H1 (cell line): ENCODE data around the gene GFRAL. TPM values are rescaled to one million over a fixed set of nuclear protein-coding genes. Genes with fewer than 3 reads are reported as not detected.

ENCODE experiments used
- RNF2 ChIP-seq: fragments of 200-900, 300-1000 bp; sonication (generic); IDR thresholded peaks from 2 replicates; pipeline ENCODE4 v1.7.1; 2016; ENCODE audit warnings: borderline replicate concordance, low read depth, mild to moderate bottlenecking, antibody characterized with exemption, low read length; ENCODE audit not compliant: poor library complexity, severe bottlenecking; ENCODE audit errors: missing control alignments
- polyA plus RNA-seq, 7 experiments: library from polyadenylated mRNA; depleted of rRNA in 3 of 7; stranded (reverse) in 5 of 7; unstranded in 2 of 7; fragments of >200 nt in 5 of 7; fragments of 200-250 nt in 2 of 7; gene quantifications; 1 replicate in 5 of 7; 2 replicates in 1 of 7; 4 replicates in 1 of 7; pipeline versions ENCODE4 v1.2.1 to v1.2.3, GENCODE V29; 2011 to 2013; ENCODE audit warnings: missing spikeins in 2 of 7, mixed read lengths in 2 of 7
- total RNA-seq: library from RNA; stranded (reverse); fragmentation: NEBNext Ultra II Directional; extraction: Animal tissue kit (Norgen Biotek cat#: 25700); gene quantifications from 2 replicates; pipeline ENCODE4 v1.2.1, GENCODE V29; 2021

GFRAL gene
- total and polyA plus RNA-seq, 2 of the 8 experiments (the other 6 are each of a cell fraction or from before 2014, with no cell fraction given): not detected

- TF ChIP-seq RNF2: no peak
Observed at GRCh38 chr6:55433446-55434130, 106.3 kb downstream of the GFRAL start (continued).
